HCT116 (cell line): ENCODE measurements around the gene PHKA2. TPM values are rescaled to one million over a fixed set of nuclear protein-coding genes. Genes with fewer than 3 reads are reported as not detected.

Source experiments
- ATAC-seq: fragments of 200-7000 bp; cut with Tn5 transposase; 2 replicates; pipeline ENCODE4 v1.9.1; 2020; ENCODE audit warnings: mild to moderate bottlenecking, moderate library complexity
- BruUV-seq: library from RNA; stranded (reverse); fragments of 400-500 nt; replicated peaks from 2 replicates; lab custom pipeline; 2021; lab: Mats Ljungman, UMichigan
- CTCF ChIA-PET: fragments of 300-600 bp; sonication (Branson Sonifier 250); formaldehyde crosslinking; loops from one replicate; lab custom pipeline; 2021; ENCODE audit warnings: antibody characterized with exemption; lab: Charles Lee
- POLR2A ChIA-PET: fragments of 300-600, 350-600 bp; sonication (Branson Sonifier 250); formaldehyde crosslinking; loops from one replicate; lab custom pipeline; 2021; ENCODE audit warnings: antibody characterized with exemption; lab: Charles Lee
- RAD21 ChIA-PET, 2 experiments: fragments of 300-600 bp; sonication (Branson Sonifier 250); formaldehyde crosslinking; loops; one replicate each; lab custom pipeline; 2023; ENCODE audit warnings: low total read pairs in 2 of 2; ENCODE audit not compliant: uncharacterized antibody in 2 of 2, unreplicated experiment in 2 of 2, low non-redundant PET in 1 of 2; lab: Charles Lee
- DNase-seq: peaks from one replicate; pipeline ENCODE4 v3.0.0-alpha.2; 2010; ENCODE audit warnings: low read depth, low spot score
- H2AFZ ChIP-seq: fragments of 200-600 bp; shearing (Covaris generic), sonication (generic); 2 replicates; pipeline ENCODE4 v1.6.1; 2017; ENCODE audit warnings: low read depth, mixed run types, mixed read lengths, antibody characterized with exemption, low read length; ENCODE audit not compliant: poor library complexity, severe bottlenecking
- H3K27ac ChIP-seq: 2 replicates; pipeline ENCODE4 v1.5.1; 2012; ENCODE audit warnings: low read depth, low read length
- H3K27me3 ChIP-seq: fragments of 200-600 bp; sonication (generic); 2 replicates; pipeline ENCODE4 v1.6.1; 2016; ENCODE audit warnings: mixed run types, low read length, mixed read lengths; ENCODE audit not compliant: insufficient read depth
- H3K36me3 ChIP-seq, 2 experiments: fragments of 200-500 bp in 1 of 2; fragments of 200-600 bp in 1 of 2; sonication (Bioruptor generic) in 1 of 2; sonication (generic) in 1 of 2; 2 replicates each; pipeline versions ENCODE4 v1.5.1 to v1.6.1; 2014 to 2016; ENCODE audit warnings: low read length in 2 of 2, inconsistent platforms in 1 of 2, mixed read lengths in 1 of 2, mixed run types in 1 of 2; ENCODE audit not compliant: insufficient read depth in 2 of 2, control insufficient read depth in 1 of 2
- H3K4me1 ChIP-seq, 2 experiments: fragments of 200-600 bp in 1 of 2; sonication (generic) in 1 of 2; 2 replicates each; pipeline versions ENCODE4 v1.5.1 to v1.6.1; 2012 to 2017; ENCODE audit warnings: low read length in 2 of 2, inconsistent platforms in 1 of 2, mild to moderate bottlenecking in 1 of 2, mixed read lengths in 1 of 2, mixed run types in 1 of 2, moderate library complexity in 1 of 2; ENCODE audit not compliant: insufficient read depth in 2 of 2, control insufficient read depth in 1 of 2
- H3K4me2 ChIP-seq: fragments of 200-600 bp; sonication (generic); 2 replicates; pipeline ENCODE4 v1.6.1; 2017; ENCODE audit warnings: mixed run types, low read length, mixed read lengths
- H3K4me3 ChIP-seq, 2 experiments: fragments of 200-600 bp in 1 of 2; sonication (generic) in 1 of 2; replicated peaks in 1 of 2; 2 replicates each; pipeline ENCODE4 v1.5.1; 2011 to 2016; ENCODE audit warnings: low read length in 2 of 2, control low read depth in 1 of 2, low read depth in 1 of 2, mild to moderate bottlenecking in 1 of 2, mixed read lengths in 1 of 2, mixed run types in 1 of 2
- H3K79me2 ChIP-seq: fragments of 200-600 bp; sonication (generic); 2 replicates; pipeline ENCODE4 v1.6.1; 2017; ENCODE audit warnings: mild to moderate bottlenecking, mixed run types, low read length, moderate library complexity, mixed read lengths; ENCODE audit not compliant: insufficient read depth
- H3K9ac ChIP-seq: fragments of 200-600 bp; sonication (generic); 2 replicates; pipeline ENCODE4 v1.6.1; 2016; ENCODE audit warnings: low read length, mixed read lengths
- H3K9me2 ChIP-seq: fragments of 200-600 bp; sonication (generic), shearing (Covaris generic); 2 replicates; pipeline ENCODE4 v1.6.1; 2017; ENCODE audit warnings: mixed run types, mild to moderate bottlenecking, moderate library complexity; ENCODE audit not compliant: insufficient read depth
- H3K9me3 ChIP-seq, 2 experiments: fragments of 200-500 bp in 1 of 2; fragments of 200-600 bp in 1 of 2; sonication (Bioruptor generic) in 1 of 2; sonication (generic) in 1 of 2; 2 replicates each; pipeline ENCODE4 v1.6.1; 2014 to 2017; ENCODE audit warnings: low read length in 2 of 2, mixed read lengths in 2 of 2, inconsistent platforms in 1 of 2, low read depth in 1 of 2, mild to moderate bottlenecking in 1 of 2, mixed run types in 1 of 2, moderate library complexity in 1 of 2; ENCODE audit not compliant: control insufficient read depth in 1 of 2, insufficient read depth in 1 of 2
- H4K20me1 ChIP-seq: fragments of 200-600 bp; sonication (generic), shearing (Covaris generic); 2 replicates; pipeline ENCODE4 v1.6.1; 2017; ENCODE audit warnings: mixed run types, mild to moderate bottlenecking, moderate library complexity; ENCODE audit not compliant: insufficient read depth
- CTCF ChIP-seq, 3 experiments: fragments of 200-600 bp in 1 of 3; sonication (generic) in 1 of 3; IDR thresholded peaks in 2 of 3; conservative IDR thresholded peaks in 1 of 3; 2 replicates each; pipeline ENCODE4 v1.5.1; 2012 to 2017; ENCODE audit warnings: low read depth in 2 of 3, low read length in 2 of 3, antibody characterized with exemption in 1 of 3, borderline replicate concordance in 1 of 3, control low read depth in 1 of 3, mild to moderate bottlenecking in 1 of 3, mixed read lengths in 1 of 3, mixed run types in 1 of 3, moderate library complexity in 1 of 3; ENCODE audit not compliant: insufficient read depth in 1 of 3
- EGR1 ChIP-seq: IDR thresholded peaks from 2 replicates; pipeline ENCODE4 v1.6.1; 2012; ENCODE audit warnings: low read depth
- EZH2 ChIP-seq: fragments of 200-600 bp; sonication (generic); IDR thresholded peaks from 2 replicates; pipeline ENCODE4 v1.6.1; 2017; ENCODE audit warnings: antibody characterized with exemption, mixed run types
- RAD21 ChIP-seq: IDR thresholded peaks from 2 replicates; pipeline ENCODE4 v1.6.1; 2012; ENCODE audit warnings: low read depth, mild to moderate bottlenecking
- YY1 ChIP-seq: IDR thresholded peaks from 2 replicates; pipeline ENCODE4 v1.6.1; 2011; ENCODE audit warnings: low read length, low read depth, moderate library complexity, mild to moderate bottlenecking; ENCODE audit not compliant: insufficient replicate concordance; ENCODE audit errors: extremely low read depth
- ZNF274 ChIP-seq: fragments of 200-500 bp; sonication (Bioruptor generic); IDR thresholded peaks from 2 replicates; pipeline ENCODE4 v1.6.1; 2014; ENCODE audit warnings: mild to moderate bottlenecking, low read depth, low read length, inconsistent platforms
- intact Hi-C: fragments of 100-400 bp; cut with micrococcal nuclease; formaldehyde crosslinking; loops from 2 replicates; pipeline ENCODE4 v1.10.0; 2022
- total RNA-seq: library from RNA; stranded (reverse); gene quantifications from one replicate; pipeline ENCODE4 v1.2.1, GENCODE V29; 2021; ENCODE audit not compliant: unreplicated experiment

PHKA2 gene
- total RNA-seq, 1 experiment from 2014 or later = 23.8 TPM

GRCh38 chrX:18920566-18920965 is 63.3 kb downstream of the PHKA2 start:
- ChIA-PET RAD21 (no interaction called here), CTCF (no interaction called here), POLR2A (no interaction called here)
- Histone ChIP-seq H4K20me1 (no peaks in the 10 kb centered on the region), H3K4me3 (no peak overlapping the region), H3K9me2 (no peaks in the 10 kb centered on the region), H3K27ac (no peak overlapping the region), H3K27me3 (no peaks in the 10 kb centered on the region), H3K79me2 (no peaks in the 10 kb centered on the region), H3K36me3 (peaks cover 2 to 5% of the 10 kb centered on the region in 2 experiments; a peak in 1 of 4 replicates), H3K4me2 (no peak overlapping the region), H2AFZ (no peak overlapping the region), H3K4me1 (no peaks in the 10 kb centered on the region), H3K9me3 (no peaks in the 10 kb centered on the region), H3K9ac (no peak overlapping the region)
- ATAC-seq = no peak
- TF ChIP-seq YY1 = no peak
- no TSS peak for BruUV-seq
- DNase-seq = no peak
- intact Hi-C loops = no loop called here

DNA sequence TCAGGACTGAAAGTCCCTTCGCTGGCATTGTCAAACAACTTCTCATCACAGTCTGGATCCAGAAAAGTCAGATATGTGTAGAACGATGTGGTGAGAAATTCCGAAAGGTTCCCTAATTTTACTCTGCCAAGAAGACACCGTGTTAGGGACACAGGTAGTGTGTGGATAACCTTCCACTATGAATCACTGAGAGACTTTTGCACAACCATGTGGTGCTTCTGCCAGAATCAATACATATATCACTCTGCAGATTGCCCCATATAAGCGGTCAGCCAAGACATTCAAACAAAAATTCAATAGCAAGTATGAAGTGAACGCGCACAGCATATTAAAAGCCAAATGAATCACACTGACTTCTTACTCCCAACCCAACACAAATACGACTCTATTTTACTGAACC is 63.8 kb downstream of the PHKA2 start:
- H4K20me1 ChIP-seq = no peaks in the 10 kb centered on the region
- DNase-seq = no peak
- BruUV-seq = no TSS peak
- H3K4me1 ChIP-seq = no peaks in the 10 kb centered on the region
- H3K9me2 ChIP-seq = no peaks in the 10 kb centered on the region
- intact Hi-C loops = no loop called here
- TF ChIP-seq EZH2 (no peak), ZNF274 (no peak), RAD21 (no peak), EGR1 (no peak), CTCF (IDR thresholded peaks at IDR 0.05 in 2 of 3, conservative IDR thresholded peaks at IDR 0.05 in 1 of 3; ENCODE audit: borderline replicate concordance in 1 of 3, insufficient read depth in 1 of 3, low read depth in 2 of 3, low read length in 2 of 3) (no peak)
- no peak overlapping the region for H3K4me3 ChIP-seq
- ChIA-PET CTCF (no interaction called here), POLR2A (no interaction called here), RAD21 (no interaction called here)
- H3K4me2 ChIP-seq = no peak overlapping the region
- no peak overlapping the region for H3K27ac ChIP-seq
- ATAC-seq = no peak
- H3K9ac ChIP-seq = no peak overlapping the region
- no peaks in the 10 kb centered on the region for H3K79me2 ChIP-seq
- H3K36me3 ChIP-seq = peaks cover 2 to 5% of the 10 kb centered on the region in 2 experiments; a peak in 1 of 4 replicates
- H3K9me3 ChIP-seq = no peaks in the 10 kb centered on the region
- H3K27me3 ChIP-seq = no peaks in the 10 kb centered on the region
- H2AFZ ChIP-seq = no peak overlapping the region
